ENCODE data around the gene OR2S2.

Gene OR2S2

DNA sequence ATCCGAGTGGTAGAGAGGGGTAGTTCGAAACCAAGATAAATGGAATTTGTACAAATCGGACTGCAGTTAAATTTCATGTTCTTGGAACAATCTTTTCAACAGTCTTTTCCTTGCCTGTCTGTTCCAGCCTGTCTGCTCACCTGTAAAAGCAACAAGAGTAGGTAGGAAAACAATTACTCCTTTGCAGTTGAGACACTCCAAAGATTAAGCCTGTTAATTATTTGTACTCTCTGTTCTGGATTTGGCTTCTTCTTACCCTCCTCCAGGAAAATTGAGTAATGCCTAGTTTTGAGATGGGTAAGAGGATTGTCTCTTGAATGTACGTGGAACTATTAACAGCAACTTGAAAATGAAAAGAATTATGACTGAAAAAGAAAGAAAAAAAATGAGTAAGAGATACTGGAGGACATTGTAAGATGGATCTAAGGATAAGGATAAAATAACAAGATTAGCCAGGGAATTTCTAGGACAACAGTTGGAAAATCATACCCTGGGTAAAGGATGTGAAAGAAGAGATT, 24.3 kb downstream of the OR2S2 start:
- DNase-seq (ENCODE audit: low read depth in 2 of 2): no peak
- H3K4me3 ChIP-seq (replicated peaks in 1 of 2; ENCODE audit: low read depth in 2 of 2, low read length in 2 of 2): no peak overlapping the region
- TF ChIP-seq, protein P1, sequence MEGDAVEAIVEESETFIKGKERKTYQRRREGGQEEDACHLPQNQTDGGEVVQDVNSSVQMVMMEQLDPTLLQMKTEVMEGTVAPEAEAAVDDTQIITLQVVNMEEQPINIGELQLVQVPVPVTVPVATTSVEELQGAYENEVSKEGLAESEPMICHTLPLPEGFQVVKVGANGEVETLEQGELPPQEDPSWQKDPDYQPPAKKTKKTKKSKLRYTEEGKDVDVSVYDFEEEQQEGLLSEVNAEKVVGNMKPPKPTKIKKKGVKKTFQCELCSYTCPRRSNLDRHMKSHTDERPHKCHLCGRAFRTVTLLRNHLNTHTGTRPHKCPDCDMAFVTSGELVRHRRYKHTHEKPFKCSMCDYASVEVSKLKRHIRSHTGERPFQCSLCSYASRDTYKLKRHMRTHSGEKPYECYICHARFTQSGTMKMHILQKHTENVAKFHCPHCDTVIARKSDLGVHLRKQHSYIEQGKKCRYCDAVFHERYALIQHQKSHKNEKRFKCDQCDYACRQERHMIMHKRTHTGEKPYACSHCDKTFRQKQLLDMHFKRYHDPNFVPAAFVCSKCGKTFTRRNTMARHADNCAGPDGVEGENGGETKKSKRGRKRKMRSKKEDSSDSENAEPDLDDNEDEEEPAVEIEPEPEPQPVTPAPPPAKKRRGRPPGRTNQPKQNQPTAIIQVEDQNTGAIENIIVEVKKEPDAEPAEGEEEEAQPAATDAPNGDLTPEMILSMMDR (IDR thresholded peaks at IDR 0.05; ENCODE audit: low read depth, low read length): no peak

DNA sequence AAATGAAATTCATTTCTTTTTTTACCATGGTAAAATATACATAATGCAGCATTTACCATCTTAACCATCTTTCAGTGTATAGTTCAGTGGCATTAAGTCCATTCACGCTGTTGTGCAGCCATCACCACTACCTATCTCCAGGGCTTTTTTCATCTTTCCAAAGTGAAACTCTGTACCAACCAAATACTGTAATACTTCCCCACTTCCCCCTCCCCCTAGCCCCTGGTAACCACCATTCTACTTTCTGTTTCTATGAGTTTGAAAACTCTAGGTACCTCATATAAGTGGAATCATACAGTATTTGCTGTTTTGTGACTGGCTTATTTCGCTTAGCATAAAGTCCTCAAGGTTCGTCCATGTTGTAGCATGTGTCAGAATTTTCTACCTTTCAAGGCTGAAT, 25.2 kb downstream of the OR2S2 start:
- DNase-seq (ENCODE audit: low read depth in 2 of 2): no peak
- no peak overlapping the region for H3K4me3 ChIP-seq (replicated peaks in 1 of 2; ENCODE audit: low read depth in 2 of 2, low read length in 2 of 2)
- TF ChIP-seq, protein P1 (IDR thresholded peaks at IDR 0.05; ENCODE audit: low read depth, low read length): no peak

- DNase-seq (ENCODE audit: low read depth in 2 of 2): peak in 1 of 2 donors; percentile 52
- TF ChIP-seq, protein P1 (IDR thresholded peaks at IDR 0.05; ENCODE audit: low read depth, low read length): no peak
- no peak overlapping the region for H3K4me3 ChIP-seq (replicated peaks in 1 of 2; ENCODE audit: low read depth in 2 of 2, low read length in 2 of 2)
These were observed 27.0 kb downstream of the OR2S2 start for GRCh38 chr9:35930989-35931388.

- TF ChIP-seq, protein P1 (IDR thresholded peaks at IDR 0.05; ENCODE audit: low read depth, low read length): no peak
- H3K4me3 ChIP-seq (replicated peaks in 1 of 2; ENCODE audit: low read depth in 2 of 2, low read length in 2 of 2): no peak overlapping the region
- DNase-seq (ENCODE audit: low read depth in 2 of 2): no peak
These were observed 27.4 kb downstream of the OR2S2 start for GRCh38 chr9:35930521-35930920.

GRCh38 chr9:35929453-35929718, 28.6 kb downstream of the OR2S2 start:
- DNase-seq (ENCODE audit: low read depth in 2 of 2): no peak

GRCh38 chr9:35928591-35929452, 29.1 kb downstream of the OR2S2 start:
- no peak overlapping the region for H3K4me3 ChIP-seq (replicated peaks in 1 of 2; ENCODE audit: low read depth in 2 of 2, low read length in 2 of 2)
- TF ChIP-seq, protein P1 (IDR thresholded peaks at IDR 0.05; ENCODE audit: low read depth, low read length): no peak
- DNase-seq (ENCODE audit: low read depth in 2 of 2): no peak

More at GRCh38 chr9:35929453-35929718, 28.6 kb downstream of the OR2S2 start:
- no peak overlapping the region for H3K4me3 ChIP-seq (replicated peaks in 1 of 2; ENCODE audit: low read depth in 2 of 2, low read length in 2 of 2)
- TF ChIP-seq, protein P1 (IDR thresholded peaks at IDR 0.05; ENCODE audit: low read depth, low read length): no peak
